C4-2B (cell line): Measurements from ENCODE around the gene ARFIP2.
"Not testable (repeated sequence)": the region's sequence is repeated elsewhere in the genome, so short reads cannot be mapped to it uniquely, and the experiment has no call there.

ENCODE experiments used
- CTCF ChIP-seq: fragments of 450-650 bp; conservative IDR thresholded peaks from 2 replicates; pipeline ENCODE4 v1.5.1; 2017; ENCODE audit warnings: mild to moderate bottlenecking
- ZFX ChIP-seq: fragments of 450-650 bp; IDR thresholded peaks from 2 replicates; pipeline ENCODE4 v1.6.1; 2017

DNA sequence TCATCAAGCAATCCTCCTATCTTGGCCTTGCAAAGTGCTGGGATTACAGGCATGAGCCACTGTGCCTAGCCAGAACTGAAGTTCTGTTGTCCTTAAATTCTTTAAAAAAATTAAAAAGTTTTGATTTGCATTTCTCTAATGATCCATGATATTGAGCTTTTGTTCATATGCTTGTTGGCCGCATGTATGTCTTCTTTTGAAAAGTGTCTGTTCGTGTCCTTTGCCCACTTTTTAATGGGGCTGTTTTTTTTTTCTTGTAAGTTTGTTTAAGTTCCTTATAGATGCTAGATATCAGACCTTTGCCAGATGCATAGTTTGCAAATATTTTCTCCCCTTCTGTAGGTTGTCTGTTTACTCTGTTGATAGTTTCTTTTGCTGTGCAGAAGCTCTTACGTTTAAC lies 40.8 kb upstream of the ARFIP2 start:
- TF ChIP-seq CTCF, ZFX: not testable (repeated sequence)
